ENCODE data around the gene KRTAP19-5.

- TF ChIP-seq CTCF (conservative IDR thresholded peaks at IDR 0.05) = no peak
- TF ChIP-seq EZH2 (IDR thresholded peaks at IDR 0.05; ENCODE audit: low read depth) = no peak
Measured at GRCh38 chr21:30502041-30502440, at the start of gene KRTAP19-5.
